Naive B cell (primary cell): ENCODE results near the gene MRPL22. TPM values are rescaled to one million over a fixed set of nuclear protein-coding genes. Genes with fewer than 3 reads are reported as not detected.
A peak's percentile ranks its signal among the peaks of the same experiment; 100 is the strongest.
"Not testable (repeated sequence)": the region's sequence is repeated elsewhere in the genome, so short reads cannot be mapped to it uniquely, and the experiment has no call there.

Experiments
- ATAC-seq, 2 donors: fragments of 150-1000 bp; cut with Tn5 transposase; 2 replicates each; pipeline ENCODE4 v1.10.0; 2021; ENCODE audit warnings: low read depth in 2 of 2, mild to moderate bottlenecking in 2 of 2, moderate library complexity in 2 of 2
- DNase-seq: peaks from one replicate; pipeline ENCODE4 v3.0.0; 2022
- H3K27ac Mint-ChIP-seq, 6 donors: one replicate each; pipeline ENCODE4 v1.8.0; 2020 to 2022; ENCODE audit warnings: mild to moderate bottlenecking in 6 of 6, mixed read lengths in 6 of 6, moderate library complexity in 5 of 6, inconsistent platforms in 2 of 6
- H3K27me3 Mint-ChIP-seq, 3 donors: one replicate each; pipeline ENCODE4 v1.8.0; 2021 to 2022; ENCODE audit warnings: mixed read lengths in 3 of 3, mild to moderate bottlenecking in 1 of 3
- H3K36me3 Mint-ChIP-seq, 2 donors: one replicate each; pipeline ENCODE4 v1.8.0; 2020 to 2022; ENCODE audit warnings: mixed read lengths in 2 of 2, inconsistent platforms in 1 of 2, mild to moderate bottlenecking in 1 of 2
- H3K4me1 Mint-ChIP-seq, 3 donors: one replicate each; pipeline ENCODE4 v1.8.0; 2020 to 2022; ENCODE audit warnings: mixed read lengths in 3 of 3, inconsistent platforms in 1 of 3, mild to moderate bottlenecking in 1 of 3, moderate library complexity in 1 of 3
- H3K4me3 Mint-ChIP-seq, 8 donors: one replicate each; pipeline ENCODE4 v1.8.0; 2020 to 2022; ENCODE audit warnings: mild to moderate bottlenecking in 8 of 8, mixed read lengths in 8 of 8, moderate library complexity in 8 of 8, inconsistent platforms in 2 of 8
- H3K9me3 Mint-ChIP-seq, 7 donors: one replicate each; pipeline ENCODE4 v1.8.0; 2020 to 2022; ENCODE audit warnings: mixed read lengths in 7 of 7, mild to moderate bottlenecking in 5 of 7, inconsistent platforms in 2 of 7, moderate library complexity in 1 of 7
- polyA plus RNA-seq, 6 donors: library from polyadenylated mRNA; unstranded; fragments of 300-500 nt; fragmentation: Illumina TruSeq; gene quantifications; one replicate each; pipeline ENCODE4 v1.2.3, GENCODE V29; 2021; ENCODE audit warnings: low read depth in 6 of 6

Gene MRPL22
- polyA plus RNA-seq, result 100 to 1,000 TPM in 2 of 6 donors, 10 to 100 TPM in 4; 77.2 to 107 (median 86.9) TPM

- Mint-ChIP-seq H3K36me3 (no peaks in the 10 kb centered on the region), H3K4me1 (peaks cover 33 to 48% (median 36%) of the 10 kb centered on the region in 3 donors), H3K9me3 (no peaks in the 10 kb centered on the region), H3K27me3 (no peaks in the 10 kb centered on the region), H3K27ac (peak within 1 kb of the TSS; percentile 92 to 97 (median 96)), H3K4me3 (peak within 1 kb of the TSS; percentile 88 to 100 (median 98))
- peak; percentile 75 for ATAC-seq
- DNase-seq, result peak; percentile 94
Measured at GRCh38 chr5:154940772-154941620, at the start of gene MRPL22. Gene MRPL22, plus strand, starts transcription at chr5:154941073. Its CDS starts 38 bp downstream, at chr5:154941111.

- peaks cover 32 to 55% of the 10 kb centered on the region in 2 donors for H3K36me3 Mint-ChIP-seq
- no peak overlapping the region for H3K4me3 Mint-ChIP-seq
- ATAC-seq (no peak), DNase-seq (no peak)
- peaks cover 0 to 13% (median 2%) of the 10 kb centered on the region in 7 donors for H3K9me3 Mint-ChIP-seq
- no peaks in the 10 kb centered on the region for H3K4me1 Mint-ChIP-seq
- H3K27ac Mint-ChIP-seq, result peak overlapping the region in 1 of 6 donors; percentile 47
- H3K27me3 Mint-ChIP-seq, result no peaks in the 10 kb centered on the region
Measured at GRCh38 chr5:154892369-154892771, 48.5 kb upstream of the MRPL22 start.

- DNase-seq, result no peak
- peaks cover 25 to 45% of the 10 kb centered on the region in 2 donors for H3K36me3 Mint-ChIP-seq
- H3K27ac Mint-ChIP-seq, result peak overlapping the region in 1 of 6 donors; percentile 11
- no peaks in the 10 kb centered on the region for H3K27me3 Mint-ChIP-seq
- peaks cover 0 to 4% (median 0%) of the 10 kb centered on the region in 7 donors for H3K9me3 Mint-ChIP-seq
- no peak for ATAC-seq
- H3K4me1 Mint-ChIP-seq, result no peaks in the 10 kb centered on the region
- no peak overlapping the region for H3K4me3 Mint-ChIP-seq
Measured at GRCh38 chr5:154893381-154893780, 47.5 kb upstream of the MRPL22 start.

GRCh38 chr5:154895606-154896561 is 45.0 kb upstream of the MRPL22 start:
- no peaks in the 10 kb centered on the region for H3K9me3 Mint-ChIP-seq
- H3K36me3 Mint-ChIP-seq, result peaks cover 12 to 45% of the 10 kb centered on the region in 2 donors
- H3K27ac Mint-ChIP-seq, result peak overlapping the region in 2 of 6 donors; percentile 27 to 28
- no peak overlapping the region for H3K4me3 Mint-ChIP-seq
- ATAC-seq (no peak), DNase-seq (no peak)
- no peaks in the 10 kb centered on the region for H3K27me3 Mint-ChIP-seq
- no peaks in the 10 kb centered on the region for H3K4me1 Mint-ChIP-seq

- ATAC-seq, result no peak
- peaks cover 7 to 41% of the 10 kb centered on the region in 2 donors for H3K36me3 Mint-ChIP-seq
- H3K27ac Mint-ChIP-seq, result no peak overlapping the region
- no peaks in the 10 kb centered on the region for H3K9me3 Mint-ChIP-seq
- no peak overlapping the region for H3K4me3 Mint-ChIP-seq
- no peaks in the 10 kb centered on the region for H3K27me3 Mint-ChIP-seq
- H3K4me1 Mint-ChIP-seq, result no peaks in the 10 kb centered on the region
- no peak for DNase-seq
Measured at GRCh38 chr5:154896562-154897165, 44.2 kb upstream of the MRPL22 start.

GRCh38 chr5:154898210-154898609 is 42.7 kb upstream of the MRPL22 start:
- Mint-ChIP-seq H3K27me3 (no peaks in the 10 kb centered on the region), H3K27ac (peak overlapping the region in 1 of 6 donors; percentile 24), H3K36me3 (peaks cover 16 to 45% of the 10 kb centered on the region in 2 donors), H3K4me3 (no peak overlapping the region), H3K4me1 (no peaks in the 10 kb centered on the region), H3K9me3 (no peaks in the 10 kb centered on the region)
- no peak for DNase-seq
- no peak for ATAC-seq

- no peak overlapping the region for H3K27ac Mint-ChIP-seq
- DNase-seq (no peak), ATAC-seq (no peak)
- H3K36me3 Mint-ChIP-seq, result peaks cover 19 to 48% of the 10 kb centered on the region in 2 donors
- no peaks in the 10 kb centered on the region for H3K9me3 Mint-ChIP-seq
- no peaks in the 10 kb centered on the region for H3K27me3 Mint-ChIP-seq
- no peak overlapping the region for H3K4me3 Mint-ChIP-seq
- no peaks in the 10 kb centered on the region for H3K4me1 Mint-ChIP-seq
Measured at GRCh38 chr5:154899151-154899816, 41.6 kb upstream of the MRPL22 start.

GRCh38 chr5:154900066-154900465 is 40.8 kb upstream of the MRPL22 start:
- Mint-ChIP-seq H3K27me3 (no peaks in the 10 kb centered on the region), H3K9me3 (no peaks in the 10 kb centered on the region), H3K36me3 (peaks cover 21 to 51% of the 10 kb centered on the region in 2 donors), H3K27ac (no peak overlapping the region), H3K4me3 (no peak overlapping the region), H3K4me1 (no peaks in the 10 kb centered on the region)
- DNase-seq (no peak), ATAC-seq (no peak)

- no peak for ATAC-seq
- Mint-ChIP-seq H3K36me3 (peaks cover 21 to 40% of the 10 kb centered on the region in 2 donors), H3K27me3 (no peaks in the 10 kb centered on the region)
Measured at GRCh38 chr5:154901276-154901675, 39.6 kb upstream of the MRPL22 start.

GRCh38 chr5:154901913-154902312 is 39.0 kb upstream of the MRPL22 start:
- DNase-seq, result no peak
- Mint-ChIP-seq H3K27ac (no peak overlapping the region), H3K4me3 (no peak overlapping the region), H3K36me3 (peaks cover 21 to 37% of the 10 kb centered on the region in 2 donors), H3K27me3 (no peaks in the 10 kb centered on the region), H3K4me1 (no peaks in the 10 kb centered on the region), H3K9me3 (no peaks in the 10 kb centered on the region)
- no peak for ATAC-seq

More at GRCh38 chr5:154901276-154901675, 39.6 kb upstream of the MRPL22 start:
- no peak for DNase-seq
- Mint-ChIP-seq H3K9me3 (no peaks in the 10 kb centered on the region), H3K27ac (no peak overlapping the region), H3K4me1 (no peaks in the 10 kb centered on the region), H3K4me3 (no peak overlapping the region)

- not testable (repeated sequence) for H3K27me3 Mint-ChIP-seq, H3K9me3 Mint-ChIP-seq, DNase-seq, H3K27ac Mint-ChIP-seq, H3K4me3 Mint-ChIP-seq, H3K4me1 Mint-ChIP-seq, ATAC-seq
- peaks cover 28 to 38% of the 10 kb centered on the region in 2 donors for H3K36me3 Mint-ChIP-seq
Measured at GRCh38 chr5:154905601-154906000, 35.3 kb upstream of the MRPL22 start.

- Mint-ChIP-seq H3K27ac (no peak overlapping the region), H3K9me3 (no peaks in the 10 kb centered on the region), H3K27me3 (no peaks in the 10 kb centered on the region), H3K36me3 (peaks cover under 1 to 27% of the 10 kb centered on the region in 2 donors), H3K4me1 (no peaks in the 10 kb centered on the region), H3K4me3 (no peak overlapping the region)
- no peak for DNase-seq
- ATAC-seq, result no peak
Measured at GRCh38 chr5:154916874-154917273, 24.0 kb upstream of the MRPL22 start.

- Mint-ChIP-seq H3K4me1 (no peaks in the 10 kb centered on the region), H3K27ac (no peak overlapping the region), H3K36me3 (peaks cover 0 to 25% of the 10 kb centered on the region in 2 donors), H3K9me3 (no peaks in the 10 kb centered on the region), H3K4me3 (no peak overlapping the region), H3K27me3 (no peaks in the 10 kb centered on the region)
- ATAC-seq (no peak), DNase-seq (no peak)
Measured at GRCh38 chr5:154917757-154918156, 23.1 kb upstream of the MRPL22 start.
